ENCODE results near the gene STK32B. TPM values are rescaled to one million over a fixed set of nuclear protein-coding genes. Genes with fewer than 3 reads are reported as not detected.

STK32B gene
- total and polyA plus RNA-seq, 2 of the 4 experiments (the other 2 are of a cell fraction) = 5.5 to 6.3 TPM

GRCh38 chr4:5010984-5011383 is 40.3 kb upstream of the STK32B start:
- H3K27me3 ChIP-seq (ENCODE audit: control insufficient read depth, insufficient read depth, low read length) = peaks cover 35% of the 10 kb centered on the region
- H2BK20ac ChIP-seq (ENCODE audit: low read depth, low read length) = no peak overlapping the region
- H2AFZ ChIP-seq (replicated peaks; ENCODE audit: low read length, poor library complexity) = no peak overlapping the region
- no peak overlapping the region for H2AK5ac ChIP-seq (ENCODE audit: low read depth, low read length)
- no peaks in the 10 kb centered on the region; the same call in 1 of the 2 replicates for H3K4me1 ChIP-seq (ENCODE audit: control insufficient read depth, insufficient read depth, low read length)
- H2BK120ac ChIP-seq (ENCODE audit: low read depth, low read length) = no peak overlapping the region
- ChIA-PET CTCF (no interaction called here), POLR2A (ENCODE audit: unreplicated experiment) (no interaction called here)
- no peak overlapping the region for H3K4me2 ChIP-seq (ENCODE audit: low read depth, low read length)
- no peak for TF ChIP-seq POLR2A (IDR thresholded peaks at IDR 0.05; ENCODE audit: low read depth, low read length)
- no peak for TF ChIP-seq SMC3 (IDR thresholded peaks at IDR 0.05; ENCODE audit: low read depth, low read length)
- TF ChIP-seq RAD21 (IDR thresholded peaks at IDR 0.05; ENCODE audit: low read length) = no peak
- TF ChIP-seq CEBPB (IDR thresholded peaks at IDR 0.05; ENCODE audit: low read depth, low read length) = no peak
- TF ChIP-seq ELK1 (IDR thresholded peaks at IDR 0.05; ENCODE audit: borderline replicate concordance, low read depth, low read length) = no peak
- no peak for TF ChIP-seq RFX5 (IDR thresholded peaks at IDR 0.05; ENCODE audit: low read depth, low read length)
- TF ChIP-seq RCOR1 (IDR thresholded peaks at IDR 0.05; ENCODE audit: insufficient replicate concordance, low read length) = no peak
- no peak for TF ChIP-seq FOS (IDR thresholded peaks at IDR 0.05; ENCODE audit: low read depth, low read length)
- TF ChIP-seq USF2 (IDR thresholded peaks at IDR 0.05; ENCODE audit: low read depth, low read length) = no peak
- no peak for TF ChIP-seq MAFK (IDR thresholded peaks at IDR 0.05; ENCODE audit: low read depth, low read length)
- TF ChIP-seq MAZ (IDR thresholded peaks at IDR 0.05; ENCODE audit: borderline replicate concordance, low read depth, low read length) = no peak
- TF ChIP-seq BHLHE40 (IDR thresholded peaks at IDR 0.05; ENCODE audit: low read depth, low read length) = no peak
- no peak for TF ChIP-seq CTCF (conservative IDR thresholded peaks at IDR 0.05; ENCODE audit: low read depth, low read length)
- TF ChIP-seq MXI1 (IDR thresholded peaks at IDR 0.05; ENCODE audit: borderline replicate concordance, low read depth, low read length) = no peak
- no peak for TF ChIP-seq CHD1 (IDR thresholded peaks at IDR 0.05; ENCODE audit: low read depth, low read length)
- TF ChIP-seq NFE2L2 (IDR thresholded peaks at IDR 0.05; ENCODE audit: low read depth, low read length) = no peak
- no peak overlapping the region for H4K8ac ChIP-seq (ENCODE audit: low read depth in 2 of 2, low read length in 2 of 2)
- no peak overlapping the region for H3K4me3 ChIP-seq (ENCODE audit: insufficient read depth, low read depth, low read length)
- H2BK15ac ChIP-seq (ENCODE audit: low read depth, low read length) = no peak overlapping the region
- dilution Hi-C loops (cut with HindIII; ENCODE audit: low sequenced_read_pairs, unreplicated experiment) = no loop called here
- no peak overlapping the region for H4K5ac ChIP-seq (ENCODE audit: low read depth, low read length)
- no peak for DNase-seq
- ATAC-seq (ENCODE audit: low read depth) = no peak
- H3K79me1 ChIP-seq (ENCODE audit: low read depth in 1 of 2, low read length in 2 of 2) = no peaks in the 10 kb centered on the region
- WGBS, 2 experiments (ENCODE audit: extremely low coverage in 2 of 2, insufficient read length in 1 of 2) = 88% methylated on average over 1 of the region's 2 CpGs; no CpG with 5 or more reads in 1 of the 2 experiments
- no TSS peak for BruUV-seq (replicated peaks)
- H4K20me1 ChIP-seq (ENCODE audit: insufficient read depth, low read length) = no peaks in the 10 kb centered on the region
- no peak overlapping the region for H3K9ac ChIP-seq (ENCODE audit: low read depth, low read length)
- in situ Hi-C loops (cut with MboI; ENCODE audit: low sequenced_read_pairs) = no loop called here
- no peak overlapping the region for H3K14ac ChIP-seq (replicated peaks; ENCODE audit: low read depth, low read length)
- H3K36me3 ChIP-seq (ENCODE audit: control insufficient read depth, insufficient read depth, low read length) = no peaks in the 10 kb centered on the region
- H3K27ac ChIP-seq (ENCODE audit: insufficient read depth, low read length) = no peak overlapping the region
- no peak overlapping the region for H4K91ac ChIP-seq (ENCODE audit: insufficient read depth, low read depth, low read length)
- no peaks in the 10 kb centered on the region for H3K9me1 ChIP-seq (ENCODE audit: insufficient read depth, low read length)
- H3K9me3 ChIP-seq (ENCODE audit: control insufficient read depth, insufficient read depth, low read length) = peaks cover 4% of the 10 kb centered on the region; the same call in 1 of the 2 replicates
- H3K18ac ChIP-seq (ENCODE audit: low read depth, low read length) = no peak overlapping the region
- H3K23ac ChIP-seq (ENCODE audit: low read depth, low read length) = no peak overlapping the region
- intact Hi-C loops (cut with micrococcal nuclease) = no loop called here
- H3K56ac ChIP-seq (ENCODE audit: extremely low read depth, insufficient read depth, low read length) = no peak overlapping the region
- H3K4ac ChIP-seq (ENCODE audit: low read depth, low read length) = no peak overlapping the region
- no peak overlapping the region for H2BK5ac ChIP-seq (ENCODE audit: low read depth, low read length, poor library complexity, severe bottlenecking)
- H2AK9ac ChIP-seq (replicated peaks; ENCODE audit: low read depth, low read length, poor library complexity) = no peak overlapping the region
